Aorta (tissue), 5 donors: ENCODE data around the gene HK1. TPM values are rescaled to one million over a fixed set of nuclear protein-coding genes. Genes with fewer than 3 reads are reported as not detected.
"Not testable (repeated sequence)": the region's sequence is repeated elsewhere in the genome, so short reads cannot be mapped to it uniquely, and the experiment has no call there.

Experiments
- ATAC-seq: fragments of 200-7000 bp; cut with Tn5 transposase; one replicate; pipeline ENCODE4 v1.9.1; 2022; ENCODE audit warnings: moderate library complexity; ENCODE audit not compliant: low FRiP score
- DNase-seq, 2 donors: peaks; one replicate each; pipeline ENCODE4 v3.0.0-alpha.2; 2020
- H3K27ac ChIP-seq, 2 donors: one replicate each; pipeline ENCODE4 v1.5.1; 2013; ENCODE audit warnings: low read length in 2 of 2, mild to moderate bottlenecking in 2 of 2, moderate library complexity in 2 of 2, control low read depth in 1 of 2, inconsistent platforms in 1 of 2, low read depth in 1 of 2
- H3K27me3 ChIP-seq, 2 donors: one replicate each; pipeline ENCODE4 v1.6.1; 2013; ENCODE audit warnings: control low read depth in 1 of 2, low read length in 1 of 2, mild to moderate bottlenecking in 1 of 2, moderate library complexity in 1 of 2; ENCODE audit not compliant: insufficient read depth in 2 of 2, control insufficient read depth in 1 of 2
- H3K36me3 ChIP-seq, 2 donors: one replicate each; pipeline ENCODE4 v1.6.1; 2013; ENCODE audit warnings: control low read depth in 1 of 2, low read length in 1 of 2, mild to moderate bottlenecking in 1 of 2; ENCODE audit not compliant: insufficient read depth in 2 of 2, control insufficient read depth in 1 of 2
- H3K4me1 ChIP-seq, 2 donors: one replicate each; pipeline ENCODE4 v1.6.1; 2013; ENCODE audit warnings: low read length in 2 of 2, control low read depth in 1 of 2, mild to moderate bottlenecking in 1 of 2, moderate library complexity in 1 of 2; ENCODE audit not compliant: insufficient read depth in 2 of 2, control insufficient read depth in 1 of 2
- H3K4me3 ChIP-seq, 2 donors: one replicate each; pipeline ENCODE4 v1.5.1; 2013; ENCODE audit warnings: low read length in 2 of 2, control low read depth in 1 of 2, mild to moderate bottlenecking in 1 of 2
- H3K9me3 ChIP-seq: one replicate; pipeline ENCODE4 v1.6.1; 2013; ENCODE audit warnings: mild to moderate bottlenecking, low read length; ENCODE audit not compliant: control insufficient read depth
- whole genome bisulfite sequencing, 2 donors: extraction: QIAGEN DNeasy Blood & Tissue Kit; methylation state at CpG; one replicate each; pipeline ENCODE4 v1.1.7; 2013; 5-methylcytosine and 5-hydroxymethylcytosine counted together
- intact Hi-C, 2 donors: fragments of 100-400 bp; cut with DNase I; formaldehyde crosslinking; loops; one replicate each; pipeline versions ENCODE4 v1.14.2 to v1.15.0; 2022
- polyA plus RNA-seq, 2 donors: library from polyadenylated mRNA; stranded (reverse); fragments of 200-250 nt; gene quantifications; one replicate each; pipeline ENCODE4 v1.2.3, GENCODE V29; 2013
- total RNA-seq, 2 donors: library from RNA; stranded (reverse); fragmentation: NEBNext Ultra II Directional; extraction: Animal tissue kit (Norgen Biotek cat#: 25700); gene quantifications; one replicate each; pipeline ENCODE4 v1.2.1, GENCODE V29; 2021
- donor health status: healthy with polysubstance abuse.
- donor health status: Bipolar disorder and iron deficiency.
- donor health status: DM: no; HTN: no; CAD: no.
- donor health status: DM: no; HTN: no; CAD: no.
- donor health status: DM: yes; HTN: yes; CAD: no.

Gene HK1
- total and polyA plus RNA-seq, 4 donors = 41.7 to 133 (median 92.2) TPM

DNA sequence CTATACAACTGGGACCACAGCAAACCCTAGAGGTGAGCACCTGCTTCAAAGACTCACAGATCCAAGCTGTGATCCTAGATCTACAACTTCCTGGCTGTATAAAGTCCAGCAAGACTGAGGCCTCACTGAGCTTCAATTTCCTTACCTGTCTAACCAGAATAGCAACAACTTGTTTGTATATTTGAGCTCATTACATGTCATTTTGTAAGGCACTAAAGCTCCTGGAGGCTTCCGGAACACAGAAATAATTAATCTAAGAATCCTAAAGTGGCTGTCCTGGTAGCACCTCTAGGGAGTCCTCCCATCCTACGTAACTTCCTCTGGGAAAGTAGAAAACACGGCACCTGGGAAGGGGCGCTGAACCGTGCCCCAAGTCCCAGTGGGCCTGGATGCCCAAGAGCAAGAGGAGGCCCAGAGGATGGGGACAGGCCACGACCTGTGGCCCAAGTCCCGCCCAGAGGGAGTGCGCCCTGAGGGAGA lies 39.4 kb downstream of the HK1 start:
- peak overlapping the region in 1 of 2 donors; percentile 56 for H3K4me3 ChIP-seq
- no peaks in the 10 kb centered on the region for H3K36me3 ChIP-seq
- no peaks in the 10 kb centered on the region for H3K9me3 ChIP-seq
- DNase-seq = no peak
- peaks cover 0 to 8% of the 10 kb centered on the region in 2 donors for H3K4me1 ChIP-seq
- WGBS, 2 donors = 38 to 43% methylated on average over 8 of the region's 8 CpGs
- intact Hi-C loops = loop anchor here (2.0 to 5.0 kb wide), 6 partner anchors 45 to 80 kb away; no protein-coding TSS in a partner anchor
- H3K27ac ChIP-seq = peak overlapping the region; percentile 10 to 68
- no peak for ATAC-seq
- no peaks in the 10 kb centered on the region for H3K27me3 ChIP-seq

DNA sequence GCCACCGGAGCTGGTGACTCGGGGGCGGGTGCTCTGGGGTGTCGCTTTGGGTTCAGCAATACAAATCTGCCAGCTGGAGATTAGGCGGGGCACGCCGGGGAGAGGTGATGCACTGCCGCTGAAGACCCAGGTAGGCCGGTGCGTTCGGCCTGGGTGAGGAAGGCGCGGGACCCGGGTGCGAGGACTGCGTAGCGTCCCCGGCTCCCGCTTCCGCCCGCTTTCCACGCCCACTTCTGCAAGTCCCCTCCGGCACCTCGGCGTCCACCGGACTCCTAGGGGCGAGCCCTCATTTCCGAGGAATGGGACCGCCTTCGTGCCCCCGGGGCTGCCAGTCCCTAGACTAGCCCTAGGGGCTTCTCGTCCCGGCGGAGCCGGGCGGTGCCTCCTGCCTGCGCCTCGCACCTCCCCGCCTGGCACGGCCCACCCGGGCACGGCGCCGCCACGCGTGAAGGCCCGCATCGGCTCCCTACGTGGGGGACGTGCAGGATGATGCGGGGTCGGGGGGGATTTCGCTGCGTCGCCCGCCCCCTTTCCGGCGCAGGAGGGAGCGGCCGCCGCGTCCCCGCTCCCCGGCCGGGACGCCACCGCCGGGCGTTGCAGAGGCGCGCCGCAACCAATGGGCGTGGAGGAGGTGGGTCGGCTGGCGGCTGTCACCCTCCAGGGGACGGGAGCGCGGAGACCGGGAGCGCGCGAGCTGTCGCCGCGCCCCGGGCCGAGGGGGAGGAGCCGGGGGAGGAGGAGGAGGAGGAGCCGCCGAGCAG lies 40.0 kb downstream of the HK1 start:
- Histone ChIP-seq H3K4me3 (peak overlapping the region; percentile 57 to 73), H3K27me3 (no peaks in the 10 kb centered on the region), H3K27ac (peak overlapping the region; percentile 10 to 97), H3K36me3 (no peaks in the 10 kb centered on the region), H3K9me3 (no peaks in the 10 kb centered on the region), H3K4me1 (peaks cover 0 to 8% of the 10 kb centered on the region in 2 donors)
- peak; percentile 95 to 97 for DNase-seq
- 1% methylated on average over 69 to 90 of the region's 90 CpGs for WGBS, 2 donors
- peak; percentile 95 for ATAC-seq
- intact Hi-C loops = loop anchor here (2.0 to 5.0 kb wide), 6 partner anchors 45 to 81 kb away; no protein-coding TSS in a partner anchor

DNA sequence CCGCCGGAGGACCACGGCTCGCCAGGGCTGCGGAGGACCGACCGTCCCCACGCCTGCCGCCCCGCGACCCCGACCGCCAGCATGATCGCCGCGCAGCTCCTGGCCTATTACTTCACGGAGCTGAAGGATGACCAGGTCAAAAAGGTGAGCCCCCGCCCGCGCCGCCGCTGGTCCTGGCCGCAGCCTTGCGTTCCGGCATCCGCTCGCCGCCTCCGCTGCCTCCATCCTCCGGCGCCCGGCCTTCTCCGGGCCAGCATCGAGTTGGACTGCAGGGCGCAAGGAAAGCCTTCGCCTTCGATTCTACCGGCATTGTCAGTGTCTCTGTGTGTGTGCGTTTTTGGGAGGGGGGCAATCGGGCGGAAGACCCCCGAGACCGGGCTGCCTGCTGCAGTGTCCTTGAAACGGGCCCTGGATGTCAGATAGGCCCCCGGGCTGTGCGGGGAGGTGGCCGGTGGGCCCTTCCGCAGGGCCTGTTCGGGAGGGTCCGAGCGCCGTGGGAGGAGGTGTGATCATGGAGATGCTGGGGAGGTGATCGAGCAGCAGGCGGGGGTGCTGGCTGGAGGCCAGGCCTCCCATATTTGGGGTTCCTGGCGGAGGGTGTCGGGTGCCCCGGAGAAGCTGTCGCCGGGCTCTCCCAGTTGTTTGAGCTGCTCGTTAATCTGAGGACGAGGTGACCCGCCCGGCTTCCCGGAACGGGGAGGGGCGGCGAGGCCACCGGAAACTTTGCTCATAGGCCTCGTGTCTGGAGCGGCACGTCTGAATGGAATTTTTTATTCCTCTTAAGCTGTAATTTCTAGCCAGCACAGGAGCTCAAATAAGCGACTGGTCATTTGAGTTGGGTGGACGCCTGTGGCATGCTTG lies 40.8 kb downstream of the HK1 start:
- WGBS, 2 donors = 0 to 1% methylated on average over 58 to 73 of the region's 73 CpGs
- peaks cover 0 to 8% of the 10 kb centered on the region in 2 donors for H3K4me1 ChIP-seq
- intact Hi-C loops = loop anchor here (2.0 to 5.0 kb wide), 6 partner anchors 44 to 82 kb away; no protein-coding TSS in a partner anchor

DNA sequence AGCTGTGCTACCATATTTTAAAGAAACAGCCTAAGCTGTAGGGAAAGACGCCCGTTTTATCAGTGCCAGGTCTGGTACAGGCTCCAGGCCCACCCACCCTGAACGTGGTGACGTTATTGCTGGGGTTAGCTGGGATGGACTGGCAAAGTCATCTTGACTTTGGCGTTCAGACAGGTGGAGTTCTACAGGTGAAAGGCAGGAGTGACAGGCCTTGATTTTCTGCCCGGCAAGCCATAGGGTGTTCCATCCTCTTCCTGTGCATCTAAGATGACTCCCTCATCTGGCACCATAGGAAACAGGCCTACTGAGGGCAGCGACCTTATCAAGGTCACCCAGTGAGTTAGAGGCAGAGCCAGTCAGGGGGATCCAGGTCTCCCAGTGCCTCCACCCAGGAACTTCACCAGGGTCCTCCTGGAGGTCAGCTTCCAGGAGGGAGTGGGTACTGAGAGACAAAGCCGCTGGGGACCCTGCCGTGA lies 41.6 kb downstream of the HK1 start:
- peak overlapping the region; percentile 57 to 73 for H3K4me3 ChIP-seq
- intact Hi-C loops = loop anchor here (2.0 to 5.0 kb wide), 6 partner anchors 43 to 83 kb away; no protein-coding TSS in a partner anchor
- WGBS, 2 donors = 23 to 25% methylated on average over 9 of the region's 9 CpGs
- no peak for ATAC-seq
- peaks cover 0 to 8% of the 10 kb centered on the region in 2 donors for H3K4me1 ChIP-seq
- H3K36me3 ChIP-seq = no peaks in the 10 kb centered on the region
- H3K27me3 ChIP-seq = no peaks in the 10 kb centered on the region
- H3K9me3 ChIP-seq = no peaks in the 10 kb centered on the region
- DNase-seq = no peak
- H3K27ac ChIP-seq = peak overlapping the region in 1 of 2 donors; percentile 97

More for the DNA sequence above, 40.8 kb downstream of the HK1 start:
- peak; percentile 93 to 97 for DNase-seq
- peak; percentile 82 for ATAC-seq
- Histone ChIP-seq H3K36me3 (no peaks in the 10 kb centered on the region), H3K27me3 (no peaks in the 10 kb centered on the region), H3K4me3 (peak overlapping the region; percentile 57 to 73), H3K27ac (peak overlapping the region; percentile 38 to 97), H3K9me3 (no peaks in the 10 kb centered on the region)

DNA sequence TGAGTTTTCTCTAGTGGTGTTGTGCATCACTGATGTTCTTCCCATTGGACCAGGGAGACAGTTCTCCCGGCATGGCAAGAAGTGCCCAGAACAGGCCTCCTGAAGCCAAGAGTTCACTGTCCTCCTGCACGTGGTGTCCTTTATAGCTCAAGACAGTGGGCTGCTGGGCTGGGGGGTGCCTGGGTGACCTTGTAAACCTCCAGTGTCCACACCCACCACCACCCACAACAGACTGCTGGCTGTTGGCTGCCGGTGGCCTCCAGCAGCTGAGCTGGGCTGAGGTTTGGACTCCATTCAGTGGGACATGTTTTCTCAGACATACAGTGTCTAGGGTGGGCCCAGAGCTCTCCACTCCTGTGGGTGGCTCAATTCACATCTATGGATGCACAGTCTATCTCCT lies 42.2 kb downstream of the HK1 start:
- ATAC-seq = no peak
- no peak for DNase-seq
- no peaks in the 10 kb centered on the region for H3K27me3 ChIP-seq
- intact Hi-C loops = no loop called here
- peaks cover 0 to 8% of the 10 kb centered on the region in 2 donors for H3K4me1 ChIP-seq
- no peak overlapping the region for H3K27ac ChIP-seq
- no peaks in the 10 kb centered on the region for H3K36me3 ChIP-seq
- WGBS, 2 donors = 21 to 23% methylated on average over 3 of the region's 3 CpGs
- H3K4me3 ChIP-seq = peak overlapping the region in 1 of 2 donors; percentile 73
- no peaks in the 10 kb centered on the region for H3K9me3 ChIP-seq

DNA sequence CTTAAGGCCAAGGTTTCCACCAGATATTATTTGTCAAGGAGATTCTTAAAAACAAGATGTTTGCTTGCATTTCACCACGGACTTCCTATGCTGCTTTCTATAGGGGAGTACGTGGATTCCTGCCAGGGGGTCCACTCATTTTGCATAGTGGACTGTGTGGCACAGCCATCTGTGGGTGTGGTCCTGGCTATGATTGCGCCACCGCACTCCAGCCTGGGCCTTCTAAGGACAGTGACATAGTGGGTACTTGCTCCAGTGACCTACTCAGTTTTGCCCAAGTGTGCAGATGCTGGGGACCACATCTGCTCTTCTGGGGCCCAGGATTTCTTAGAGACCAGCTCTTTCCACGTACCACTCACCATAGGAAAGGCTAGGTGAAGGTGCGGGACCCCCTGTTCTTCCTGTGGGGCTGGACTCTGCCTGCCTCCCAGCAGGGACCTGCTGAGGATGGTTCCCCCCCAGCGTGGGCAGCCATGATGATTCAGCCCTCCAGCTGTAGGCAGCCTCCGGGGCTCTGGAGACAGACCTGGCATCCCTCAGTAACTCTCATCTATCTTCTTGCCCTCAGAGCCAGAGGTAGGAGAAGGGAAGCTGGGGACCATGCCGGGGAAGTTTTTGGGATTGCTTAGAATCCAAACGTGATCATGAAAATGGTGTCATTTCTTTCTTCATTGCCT lies 42.9 kb downstream of the HK1 start:
- 59 to 62% methylated on average over 10 of the region's 10 CpGs for WGBS, 2 donors
- Histone ChIP-seq H3K36me3 (no peaks in the 10 kb centered on the region), H3K9me3 (no peaks in the 10 kb centered on the region), H3K27ac (no peak overlapping the region), H3K4me1 (peaks cover 0 to 8% of the 10 kb centered on the region in 2 donors), H3K4me3 (no peak overlapping the region), H3K27me3 (no peaks in the 10 kb centered on the region)
- intact Hi-C loops = no loop called here
- ATAC-seq = no peak
- peak in 1 of 2 donors; percentile 65 for DNase-seq

DNA sequence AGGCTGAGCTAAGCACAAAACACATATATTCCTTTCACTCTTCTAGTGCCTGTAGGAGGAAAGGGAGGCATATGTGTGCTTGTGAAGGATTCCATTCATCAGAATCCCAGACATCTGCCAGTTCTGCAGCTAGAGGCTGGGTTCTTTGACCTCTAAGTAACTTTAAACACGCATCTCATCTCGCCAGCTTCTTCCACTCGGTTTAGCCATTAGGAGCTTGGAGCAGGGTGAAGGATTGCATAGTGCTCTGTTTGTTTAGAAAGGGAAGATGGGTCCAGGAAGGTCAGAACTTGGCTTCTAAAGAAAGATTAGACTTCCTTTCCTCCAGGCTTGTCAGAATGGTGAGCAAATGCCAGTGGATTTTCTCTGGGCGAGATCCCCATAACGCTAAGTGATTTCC lies 43.6 kb downstream of the HK1 start:
- no peaks in the 10 kb centered on the region for H3K27me3 ChIP-seq
- intact Hi-C loops = no loop called here
- H3K4me1 ChIP-seq = peaks cover 0 to 8% of the 10 kb centered on the region in 2 donors
- no peaks in the 10 kb centered on the region for H3K9me3 ChIP-seq
- no peaks in the 10 kb centered on the region for H3K36me3 ChIP-seq
- H3K4me3 ChIP-seq = no peak overlapping the region
- DNase-seq (no peak), ATAC-seq (no peak)
- H3K27ac ChIP-seq = peak overlapping the region in 1 of 2 donors; percentile 39
- WGBS, 2 donors = 58 to 69% methylated on average over 5 of the region's 5 CpGs

DNA sequence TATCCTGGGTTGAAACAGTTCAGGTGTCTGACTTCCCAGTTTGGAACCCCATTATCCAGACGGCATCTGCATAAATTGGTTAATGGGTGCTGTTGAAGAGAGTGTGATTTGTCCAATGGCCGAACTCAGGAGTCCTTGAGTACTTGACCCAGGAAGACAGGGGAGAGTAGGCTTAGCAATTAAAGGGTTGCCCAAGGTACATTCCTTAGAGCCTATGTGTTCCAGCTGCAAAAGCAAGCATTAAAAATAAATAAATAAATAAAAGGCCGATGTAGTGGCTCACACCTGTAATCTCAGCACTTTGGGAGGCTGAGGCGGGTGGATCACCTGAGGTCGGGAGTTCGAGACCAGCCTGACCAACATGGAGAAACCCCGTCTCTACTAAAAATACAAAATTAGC lies 44.0 kb downstream of the HK1 start:
- WGBS, 2 donors = 91 to 96% methylated on average over 5 to 6 of the region's 7 CpGs
- intact Hi-C loops, H3K4me1 ChIP-seq, ATAC-seq, DNase-seq, H3K36me3 ChIP-seq, H3K4me3 ChIP-seq, H3K27ac ChIP-seq, H3K9me3 ChIP-seq, H3K27me3 ChIP-seq: not testable (repeated sequence)
